ENCODE measurements around the gene SEMA6D.

DNA sequence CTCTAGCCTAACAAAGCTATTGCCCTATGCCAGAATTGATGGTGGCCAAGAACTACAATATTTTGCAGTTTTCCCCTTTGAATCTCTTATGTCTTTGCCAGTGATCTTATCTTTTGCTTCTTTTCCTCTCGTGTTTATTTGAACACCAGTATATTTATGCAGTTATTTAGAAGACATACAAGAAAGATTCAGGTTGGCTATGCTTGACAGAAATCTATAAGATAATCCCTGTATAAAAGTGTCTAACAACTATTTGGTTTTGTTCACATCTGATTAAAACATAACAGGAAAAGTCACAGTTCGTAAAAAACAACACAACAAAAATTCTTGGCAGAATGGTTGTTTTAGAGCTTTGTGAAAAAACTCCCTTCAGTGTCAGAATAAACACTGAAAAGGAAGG, 63.7 kb downstream of the SEMA6D start:
- TF ChIP-seq EZH2phosphoT487 (IDR thresholded peaks at IDR 0.05; ENCODE audit: low read length): no peak
- TF ChIP-seq, protein P1, sequence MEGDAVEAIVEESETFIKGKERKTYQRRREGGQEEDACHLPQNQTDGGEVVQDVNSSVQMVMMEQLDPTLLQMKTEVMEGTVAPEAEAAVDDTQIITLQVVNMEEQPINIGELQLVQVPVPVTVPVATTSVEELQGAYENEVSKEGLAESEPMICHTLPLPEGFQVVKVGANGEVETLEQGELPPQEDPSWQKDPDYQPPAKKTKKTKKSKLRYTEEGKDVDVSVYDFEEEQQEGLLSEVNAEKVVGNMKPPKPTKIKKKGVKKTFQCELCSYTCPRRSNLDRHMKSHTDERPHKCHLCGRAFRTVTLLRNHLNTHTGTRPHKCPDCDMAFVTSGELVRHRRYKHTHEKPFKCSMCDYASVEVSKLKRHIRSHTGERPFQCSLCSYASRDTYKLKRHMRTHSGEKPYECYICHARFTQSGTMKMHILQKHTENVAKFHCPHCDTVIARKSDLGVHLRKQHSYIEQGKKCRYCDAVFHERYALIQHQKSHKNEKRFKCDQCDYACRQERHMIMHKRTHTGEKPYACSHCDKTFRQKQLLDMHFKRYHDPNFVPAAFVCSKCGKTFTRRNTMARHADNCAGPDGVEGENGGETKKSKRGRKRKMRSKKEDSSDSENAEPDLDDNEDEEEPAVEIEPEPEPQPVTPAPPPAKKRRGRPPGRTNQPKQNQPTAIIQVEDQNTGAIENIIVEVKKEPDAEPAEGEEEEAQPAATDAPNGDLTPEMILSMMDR (IDR thresholded peaks at IDR 0.05; ENCODE audit: low read length): no peak

All from MM.1S (cell line).